Common myeloid progenitor, CD34-positive (primary cell): ENCODE measurements around the gene FRMD3.

Source experiments
- CTCF ChIA-PET: fragments of 350-600 bp; sonication (Branson Sonifier 250); formaldehyde crosslinking; loops from one replicate; lab custom pipeline; 2021; ENCODE audit warnings: antibody characterized with exemption; lab: Charles Lee
- POLR2A ChIA-PET: fragments of 350-600 bp; sonication (Branson Sonifier 250); formaldehyde crosslinking; loops from one replicate; lab custom pipeline; 2021; ENCODE audit warnings: antibody characterized with exemption; lab: Charles Lee
- DNase-seq, 3 donors: peaks; one replicate each; pipeline versions ENCODE4 v3.0.0 to v3.0.0-alpha.2; 2013
- H3K27ac ChIP-seq, 2 experiments: 1 replicate in 1 of 2; 2 replicates in 1 of 2; pipeline ENCODE4 v1.7.0; 2013; ENCODE audit warnings: inconsistent platforms in 2 of 2, low read length in 2 of 2, mild to moderate bottlenecking in 2 of 2, low read depth in 1 of 2, moderate library complexity in 1 of 2; ENCODE audit not compliant: severe bottlenecking in 2 of 2, insufficient read depth in 1 of 2, poor library complexity in 1 of 2
- H3K27me3 ChIP-seq, 5 experiments: replicated peaks in 2 of 5; 1 replicate in 3 of 5; 2 replicates in 2 of 5; pipeline versions ENCODE4 v1.6.1 to v1.7.0; 2013; ENCODE audit warnings: low read length in 4 of 5, mild to moderate bottlenecking in 2 of 5, moderate library complexity in 2 of 5, inconsistent platforms in 1 of 5; ENCODE audit not compliant: insufficient read depth in 5 of 5, control insufficient read depth in 4 of 5
- H3K36me3 ChIP-seq, 4 experiments: 1 replicate in 2 of 4; 2 replicates in 2 of 4; pipeline versions ENCODE4 v1.6.1 to v1.7.0; 2013; ENCODE audit warnings: low read length in 3 of 4, control low read depth in 1 of 4, mild to moderate bottlenecking in 1 of 4; ENCODE audit not compliant: control insufficient read depth in 4 of 4, insufficient read depth in 4 of 4
- H3K4me1 ChIP-seq, 4 experiments: 1 replicate in 3 of 4; 2 replicates in 1 of 4; pipeline versions ENCODE4 v1.6.1 to v1.7.1; 2013; ENCODE audit warnings: low read length in 3 of 4, mild to moderate bottlenecking in 3 of 4, control low read depth in 1 of 4, inconsistent platforms in 1 of 4, moderate library complexity in 1 of 4; ENCODE audit not compliant: control insufficient read depth in 4 of 4, insufficient read depth in 4 of 4; ENCODE audit errors: control extremely low read depth in 1 of 4
- H3K4me3 ChIP-seq, 7 experiments: 1 replicate in 4 of 7; 2 replicates in 3 of 7; pipeline versions ENCODE4 v1.5.1 to v1.7.0; 2013; ENCODE audit warnings: mild to moderate bottlenecking in 7 of 7, low read length in 6 of 7, moderate library complexity in 6 of 7, inconsistent platforms in 2 of 7, low read depth in 2 of 7, control low read depth in 1 of 7; ENCODE audit not compliant: insufficient read depth in 4 of 7, control insufficient read depth in 1 of 7; ENCODE audit errors: extremely low read depth in 1 of 7
- H3K9me3 ChIP-seq, 5 experiments: 1 replicate in 4 of 5; 2 replicates in 1 of 5; pipeline versions ENCODE4 v1.6.1 to v1.7.1; 2013; ENCODE audit warnings: low read length in 4 of 5, mild to moderate bottlenecking in 2 of 5, inconsistent platforms in 1 of 5, low read depth in 1 of 5, moderate library complexity in 1 of 5; ENCODE audit not compliant: control insufficient read depth in 4 of 5, insufficient read depth in 2 of 5; ENCODE audit errors: control extremely low read depth in 1 of 5
- WGBS: methylation state at CpG from one replicate; pipeline ENCODE4 v1.1.5; 2013; ENCODE audit not compliant: insufficient coverage; 5-methylcytosine and 5-hydroxymethylcytosine counted together

Gene FRMD3

DNA sequence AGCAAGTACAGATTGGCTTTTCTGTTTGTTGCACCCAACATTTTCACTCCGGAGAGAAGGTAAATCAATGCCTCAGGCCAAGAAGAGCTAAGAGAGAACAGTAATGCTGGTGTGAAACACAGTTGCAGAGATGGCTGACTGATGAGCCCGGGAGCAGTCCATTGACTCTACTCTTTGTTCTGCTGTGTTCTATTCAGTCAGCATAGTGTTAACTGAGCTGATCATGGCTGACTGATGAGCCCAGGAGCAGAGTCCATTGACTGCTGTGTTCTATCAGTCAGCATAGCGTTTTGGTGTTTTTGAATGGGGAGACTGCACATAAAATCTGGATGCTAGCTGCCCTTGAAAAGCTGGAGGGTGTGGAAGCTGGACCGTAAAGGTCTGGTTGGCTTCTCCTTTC lies 141.4 kb downstream of the FRMD3 start:
- ChIA-PET CTCF (interaction anchor here (0.9 kb wide), 1 partner anchor 62 kb away, joined by 3 read pairs; no protein-coding TSS in a partner anchor), POLR2A (no interaction called here)
- DNase-seq: no peak
- Histone ChIP-seq H3K4me1 (no peaks in the 10 kb centered on the region), H3K9me3 (no peaks in the 10 kb centered on the region), H3K27ac (no peak overlapping the region), H3K36me3 (no peaks in the 10 kb centered on the region), H3K4me3 (no peak overlapping the region), H3K27me3 (no peaks in the 10 kb centered on the region)
- 90% methylated on average over 4 of the region's 4 CpGs for WGBS

DNA sequence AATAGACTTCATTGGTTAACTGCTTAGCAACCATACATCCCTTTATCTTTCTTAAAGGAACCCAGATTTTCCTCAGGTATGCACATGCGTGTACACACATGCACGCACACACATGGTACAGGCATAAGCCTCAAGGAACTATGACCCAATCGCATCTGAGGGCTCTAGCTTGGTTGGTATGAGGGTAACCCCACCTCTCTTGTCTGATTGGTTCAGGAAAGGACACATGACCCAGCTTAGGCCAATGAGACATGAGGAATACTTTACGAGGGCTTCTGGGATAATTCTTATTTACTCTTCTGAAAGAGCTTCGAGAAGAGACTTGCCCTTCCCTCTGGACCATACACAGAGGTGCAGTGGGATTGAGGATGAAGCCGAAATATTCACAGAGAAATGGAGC lies 141.9 kb downstream of the FRMD3 start:
- POLR2A ChIA-PET: no interaction called here
- 95% methylated on average over 5 of the region's 6 CpGs for WGBS
- Histone ChIP-seq H3K4me3 (no peak overlapping the region), H3K4me1 (no peaks in the 10 kb centered on the region), H3K27me3 (no peaks in the 10 kb centered on the region), H3K27ac (no peak overlapping the region), H3K9me3 (no peaks in the 10 kb centered on the region), H3K36me3 (no peaks in the 10 kb centered on the region)
- CTCF ChIA-PET: no interaction called here
- DNase-seq: no peak

DNA sequence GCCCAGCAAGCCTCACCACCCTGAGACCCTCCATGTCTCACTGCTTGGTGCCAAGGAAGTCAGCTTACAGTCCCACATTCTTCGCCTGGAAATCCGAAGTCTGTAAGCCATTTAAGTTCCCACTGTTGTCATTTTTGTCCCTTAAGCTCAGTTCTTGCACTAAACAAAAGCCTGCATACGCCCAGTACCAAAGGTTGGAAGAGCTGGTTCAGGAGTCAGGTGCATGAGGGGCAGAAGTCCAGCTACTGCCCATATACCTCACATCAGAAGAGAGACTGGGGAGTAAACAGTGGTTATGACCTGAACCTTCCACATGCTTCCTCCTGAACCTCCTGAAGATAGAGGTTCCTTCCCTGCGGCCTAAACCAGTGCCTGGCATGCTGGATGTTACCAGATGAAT lies 146.0 kb downstream of the FRMD3 start:
- no peaks in the 10 kb centered on the region for H3K36me3 ChIP-seq
- no peaks in the 10 kb centered on the region for H3K27me3 ChIP-seq
- CTCF ChIA-PET: no interaction called here
- WGBS: 100% methylated on average over 4 of the region's 4 CpGs
- no peaks in the 10 kb centered on the region for H3K4me1 ChIP-seq
- POLR2A ChIA-PET: interaction anchor here (0.6 kb wide), 1 partner anchor 11 kb away, joined by 3 read pairs; no protein-coding TSS in a partner anchor
- H3K9me3 ChIP-seq: no peaks in the 10 kb centered on the region
- no peak overlapping the region for H3K27ac ChIP-seq
- no peak for DNase-seq
- H3K4me3 ChIP-seq: no peak overlapping the region

DNA sequence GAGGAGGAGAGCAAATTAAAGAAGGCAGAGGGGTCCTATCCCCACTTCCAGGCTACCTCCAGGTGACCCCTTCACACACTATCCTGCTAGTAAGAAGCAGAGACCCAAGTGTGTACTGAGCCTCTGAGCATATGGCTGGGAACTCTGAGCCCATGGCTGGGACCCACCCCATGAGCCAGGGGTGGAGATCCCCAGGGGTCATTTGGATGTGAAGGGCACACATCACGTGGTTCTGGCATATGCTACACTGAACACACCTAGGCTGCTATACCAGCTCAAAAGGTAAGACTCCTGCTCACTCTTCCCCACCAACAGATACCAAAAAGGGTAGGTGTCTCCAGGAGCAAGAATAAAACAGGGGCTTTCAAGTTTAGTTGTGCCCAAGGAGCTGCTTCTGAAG lies 149.9 kb downstream of the FRMD3 start:
- Histone ChIP-seq H3K4me3 (no peak overlapping the region), H3K36me3 (no peaks in the 10 kb centered on the region), H3K9me3 (peaks cover 0 to 4% (median 0%) of the 10 kb centered on the region in 5 experiments), H3K27ac (no peak overlapping the region), H3K4me1 (no peaks in the 10 kb centered on the region), H3K27me3 (no peaks in the 10 kb centered on the region)
- ChIA-PET POLR2A (no interaction called here), CTCF (interaction anchor here (0.9 to 1.1 kb wide), 2 partner anchors 16 to 52 kb away, joined by 3 read pairs; no protein-coding TSS in a partner anchor)
- no peak for DNase-seq
- no CpG with 5 or more reads among the region's 1 CpG for WGBS

DNA sequence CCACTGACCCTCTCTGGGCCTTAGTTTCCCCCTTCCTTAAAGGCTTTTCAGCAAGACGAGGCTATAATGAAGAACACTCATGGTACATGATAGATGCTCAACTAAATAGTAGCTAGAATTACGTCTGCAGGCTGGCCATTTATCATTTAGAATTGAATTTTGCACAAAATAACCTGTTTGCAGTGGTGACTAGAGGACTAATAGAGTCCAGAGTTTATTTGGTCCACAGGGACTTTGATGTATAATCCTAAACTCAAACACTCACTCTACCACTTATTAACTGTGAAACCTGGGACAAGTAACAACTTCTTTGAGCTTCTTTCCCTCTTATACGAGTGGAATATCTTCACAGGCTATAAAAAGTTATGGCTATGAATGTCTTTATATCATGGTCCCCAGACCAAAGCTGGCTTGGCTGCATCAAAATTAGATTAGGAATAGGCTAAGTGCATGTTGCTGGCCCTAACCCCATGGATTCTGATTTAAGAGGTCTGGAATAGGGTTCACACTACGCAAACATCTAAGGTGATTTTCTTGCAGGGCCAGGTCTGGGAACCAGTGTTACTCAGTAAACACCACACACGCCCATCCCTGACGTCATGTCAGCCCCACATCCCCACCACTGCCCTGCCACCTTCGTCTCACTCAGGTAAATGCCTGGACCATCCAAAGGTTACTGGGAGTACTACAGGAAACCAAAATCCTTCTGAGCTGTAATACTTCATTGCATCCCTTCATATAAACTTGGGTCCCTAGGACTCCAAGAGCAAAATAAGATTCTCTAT lies 150.6 kb downstream of the FRMD3 start:
- Histone ChIP-seq H3K4me3 (no peak overlapping the region), H3K4me1 (no peaks in the 10 kb centered on the region), H3K27ac (no peak overlapping the region), H3K9me3 (peaks cover 0 to 6% (median 0%) of the 10 kb centered on the region in 5 experiments), H3K27me3 (no peaks in the 10 kb centered on the region), H3K36me3 (no peaks in the 10 kb centered on the region)
- no peak for DNase-seq
- ChIA-PET CTCF (no interaction called here), POLR2A (no interaction called here)
- WGBS: 92% methylated on average over 6 of the region's 7 CpGs

DNA sequence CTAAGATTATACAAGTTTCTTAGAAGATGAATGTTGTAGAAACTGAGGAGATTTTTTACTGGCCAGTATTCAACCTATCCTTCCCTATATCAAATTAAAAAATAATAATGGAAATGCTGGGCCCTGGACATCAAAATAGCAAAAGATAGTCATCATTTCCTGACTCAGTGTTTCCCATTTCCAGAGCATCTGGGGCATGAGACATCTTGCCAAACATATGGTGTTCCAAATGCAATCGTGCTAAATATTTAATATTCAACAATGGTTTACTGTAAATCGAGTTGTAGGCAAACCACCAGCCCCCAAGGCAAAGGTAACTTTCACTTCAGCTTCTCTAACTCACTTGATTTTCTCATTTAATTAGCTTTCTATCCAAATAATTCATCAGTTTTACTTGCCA lies 152.9 kb downstream of the FRMD3 start:
- CTCF ChIA-PET: no interaction called here
- Histone ChIP-seq H3K4me3 (no peak overlapping the region), H3K9me3 (peaks cover 0 to 6% (median 0%) of the 10 kb centered on the region in 5 experiments), H3K4me1 (no peaks in the 10 kb centered on the region), H3K36me3 (no peaks in the 10 kb centered on the region), H3K27me3 (no peaks in the 10 kb centered on the region), H3K27ac (no peak overlapping the region)
- DNase-seq: no peak
- POLR2A ChIA-PET: no interaction called here
- 92% methylated on average over 2 of the region's 2 CpGs for WGBS

DNA sequence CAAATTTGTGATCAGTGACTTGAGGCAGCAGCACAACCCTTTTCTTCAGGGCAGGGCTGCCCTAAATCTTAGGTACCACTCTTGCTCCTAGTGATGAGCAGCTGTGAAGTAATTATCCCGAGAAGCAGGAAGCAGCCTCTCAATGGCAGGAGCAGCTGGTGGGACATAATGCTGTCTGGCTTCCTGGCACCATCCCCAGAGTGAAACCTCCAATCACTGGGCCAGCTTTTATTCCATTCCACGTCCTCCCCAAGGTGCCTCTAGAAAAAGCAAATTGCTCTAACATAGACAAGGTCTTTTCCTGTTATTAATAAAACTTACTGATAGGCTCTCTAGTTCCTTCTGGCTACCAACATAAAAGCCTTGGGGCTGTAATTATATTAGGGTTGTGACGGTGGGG lies 154.0 kb downstream of the FRMD3 start:
- no peak overlapping the region for H3K27ac ChIP-seq
- POLR2A ChIA-PET: no interaction called here

More for the DNA sequence above, 154.0 kb downstream of the FRMD3 start:
- DNase-seq: no peak
- Histone ChIP-seq H3K4me3 (no peak overlapping the region), H3K9me3 (peaks cover 0 to 6% (median 0%) of the 10 kb centered on the region in 5 experiments), H3K27me3 (no peaks in the 10 kb centered on the region), H3K36me3 (no peaks in the 10 kb centered on the region), H3K4me1 (no peaks in the 10 kb centered on the region)
- CTCF ChIA-PET: no interaction called here
- WGBS: 20% methylated on average over 1 of the region's 3 CpGs
